TTC549 (cell line): ENCODE measurements around the gene SLC12A3.
A peak's percentile ranks its signal among the peaks of the same experiment; 100 is the strongest.
"Not testable (repeated sequence)": the region's sequence is repeated elsewhere in the genome, so short reads cannot be mapped to it uniquely, and the experiment has no call there.

ENCODE experiments used
- FAIRE-seq: peaks from 2 replicates; lab custom pipeline; 2012; peaks lifted over from hg19 to GRCh38; lab: Jason Lieb, UNC

SLC12A3 gene

DNA sequence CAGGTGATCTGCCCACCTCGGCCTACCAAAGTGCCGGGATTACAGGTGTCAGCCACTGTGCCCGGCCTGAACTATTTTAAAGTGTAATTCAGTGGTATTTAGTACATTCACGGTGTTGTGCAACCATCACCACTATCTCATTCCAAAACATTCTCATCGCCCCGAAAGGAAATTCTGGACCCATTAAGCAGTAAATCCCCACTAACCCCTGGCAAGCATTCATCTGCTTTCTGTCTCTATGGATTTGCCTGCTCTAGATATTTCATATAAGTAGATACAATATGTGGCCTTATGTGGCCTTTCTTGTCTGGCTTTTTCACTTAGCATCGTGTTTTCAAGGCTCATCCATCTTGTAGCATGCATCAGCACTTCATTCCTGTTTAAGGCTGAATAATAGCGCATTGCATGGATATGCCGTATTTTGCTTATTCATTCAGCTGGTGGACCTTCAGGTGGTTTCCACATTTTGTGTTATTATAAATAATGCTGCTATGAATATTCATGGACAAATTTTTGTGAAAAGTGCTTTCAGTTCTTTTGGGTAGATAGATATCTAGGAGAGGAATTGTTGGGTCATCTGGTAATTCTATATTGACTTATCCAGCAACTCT lies 58.6 kb downstream of the SLC12A3 start:
- no peak for FAIRE-seq

GRCh38 chr16:56927471-56927870 lies 62.5 kb downstream of the SLC12A3 start:
- FAIRE-seq: no peak

GRCh38 chr16:56929639-56930038 lies 64.6 kb downstream of the SLC12A3 start:
- FAIRE-seq: no peak

GRCh38 chr16:56930486-56931270 lies 65.7 kb downstream of the SLC12A3 start:
- no peak for FAIRE-seq

- no peak for FAIRE-seq
These were observed 66.4 kb downstream of the SLC12A3 start for GRCh38 chr16:56931271-56931891.

- FAIRE-seq: peak; percentile 45
These were observed 67.1 kb downstream of the SLC12A3 start, which contains the start of gene HERPUD1 for GRCh38 chr16:56931892-56932720. Gene HERPUD1, plus strand, starts transcription at chr16:56932142. Its CDS starts 103 bp downstream, at chr16:56932245.

DNA sequence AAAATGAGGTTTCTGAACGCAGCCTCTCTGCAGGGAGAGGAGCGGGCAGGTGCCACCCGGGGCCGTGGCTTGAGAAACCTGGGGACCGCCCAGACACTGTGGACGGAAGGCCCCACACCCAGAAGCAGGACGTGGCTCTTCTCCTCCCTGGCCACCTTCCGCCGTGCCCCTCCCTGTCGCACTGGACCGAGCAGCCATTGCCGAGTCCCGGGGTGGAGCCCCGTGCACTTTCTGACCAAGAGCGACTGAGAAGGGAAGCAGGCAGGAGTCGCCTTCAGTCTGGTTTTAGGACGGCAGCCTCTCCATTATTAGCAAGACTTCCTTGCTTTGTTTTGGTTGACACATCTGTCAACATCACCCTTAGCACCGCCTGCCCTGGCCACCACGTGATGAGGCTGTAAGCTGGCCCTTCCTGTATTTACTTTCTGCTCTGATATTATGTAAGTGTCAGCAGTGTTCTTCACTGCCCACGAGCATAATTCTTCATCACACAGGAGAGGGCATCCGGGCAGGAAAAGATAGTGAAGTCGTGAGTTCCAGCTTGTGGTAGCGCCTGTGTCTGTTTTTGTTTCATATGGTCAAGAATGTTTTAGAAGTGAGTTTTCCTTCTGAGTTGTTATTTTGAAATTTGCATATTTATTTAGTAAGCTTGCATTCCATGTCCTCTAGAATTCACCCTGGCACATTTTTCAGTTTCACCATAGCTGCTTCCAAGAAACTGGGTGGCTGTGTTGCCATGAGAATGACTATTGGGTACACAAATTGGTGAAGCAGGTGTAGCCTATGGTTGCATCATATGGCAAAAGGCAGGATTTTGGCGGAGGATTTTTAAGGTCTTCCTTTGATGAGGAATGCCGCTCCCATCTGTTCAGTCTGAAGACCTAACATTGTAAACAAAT lies 68.0 kb downstream of the SLC12A3 start:
- no peak for FAIRE-seq

GRCh38 chr16:56933828-56934598 lies 69.0 kb downstream of the SLC12A3 start:
- no peak for FAIRE-seq

- FAIRE-seq: not testable (repeated sequence)
These were observed 69.7 kb downstream of the SLC12A3 start for GRCh38 chr16:56934599-56935145.

- no peak for FAIRE-seq
These were observed 70.2 kb downstream of the SLC12A3 start for GRCh38 chr16:56935201-56935600.

- no peak for FAIRE-seq
These were observed 71.5 kb downstream of the SLC12A3 start for GRCh38 chr16:56936491-56936890.

- no peak for FAIRE-seq
These were observed 71.9 kb downstream of the SLC12A3 start for GRCh38 chr16:56936950-56937349.

GRCh38 chr16:56938664-56939513 lies 73.9 kb downstream of the SLC12A3 start:
- FAIRE-seq: no peak

GRCh38 chr16:56939801-56940200 lies 74.8 kb downstream of the SLC12A3 start:
- no peak for FAIRE-seq

DNA sequence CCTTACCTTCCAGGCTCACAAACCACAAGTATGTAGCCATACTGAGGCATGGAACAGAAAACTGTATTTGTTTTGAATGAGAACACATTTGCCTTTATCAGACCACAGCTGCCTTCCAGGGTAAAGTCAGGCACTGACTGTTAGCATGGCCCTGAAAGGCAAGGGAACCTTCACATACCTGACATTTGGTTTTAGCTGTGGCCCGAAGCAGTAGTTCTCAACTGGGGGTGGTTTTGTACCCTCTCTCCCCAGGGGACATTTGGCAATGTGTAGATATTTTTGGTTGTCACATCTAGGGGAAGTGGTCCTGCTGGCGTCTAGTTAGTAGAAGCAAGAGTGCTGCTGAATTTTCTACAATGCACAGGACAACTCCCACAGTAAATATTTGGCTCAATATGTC lies 76.1 kb downstream of the SLC12A3 start:
- no peak for FAIRE-seq

GRCh38 chr16:56941856-56942331 lies 76.9 kb downstream of the SLC12A3 start:
- no peak for FAIRE-seq

GRCh38 chr16:56943761-56944375 lies 78.9 kb downstream of the SLC12A3 start:
- FAIRE-seq: no peak

DNA sequence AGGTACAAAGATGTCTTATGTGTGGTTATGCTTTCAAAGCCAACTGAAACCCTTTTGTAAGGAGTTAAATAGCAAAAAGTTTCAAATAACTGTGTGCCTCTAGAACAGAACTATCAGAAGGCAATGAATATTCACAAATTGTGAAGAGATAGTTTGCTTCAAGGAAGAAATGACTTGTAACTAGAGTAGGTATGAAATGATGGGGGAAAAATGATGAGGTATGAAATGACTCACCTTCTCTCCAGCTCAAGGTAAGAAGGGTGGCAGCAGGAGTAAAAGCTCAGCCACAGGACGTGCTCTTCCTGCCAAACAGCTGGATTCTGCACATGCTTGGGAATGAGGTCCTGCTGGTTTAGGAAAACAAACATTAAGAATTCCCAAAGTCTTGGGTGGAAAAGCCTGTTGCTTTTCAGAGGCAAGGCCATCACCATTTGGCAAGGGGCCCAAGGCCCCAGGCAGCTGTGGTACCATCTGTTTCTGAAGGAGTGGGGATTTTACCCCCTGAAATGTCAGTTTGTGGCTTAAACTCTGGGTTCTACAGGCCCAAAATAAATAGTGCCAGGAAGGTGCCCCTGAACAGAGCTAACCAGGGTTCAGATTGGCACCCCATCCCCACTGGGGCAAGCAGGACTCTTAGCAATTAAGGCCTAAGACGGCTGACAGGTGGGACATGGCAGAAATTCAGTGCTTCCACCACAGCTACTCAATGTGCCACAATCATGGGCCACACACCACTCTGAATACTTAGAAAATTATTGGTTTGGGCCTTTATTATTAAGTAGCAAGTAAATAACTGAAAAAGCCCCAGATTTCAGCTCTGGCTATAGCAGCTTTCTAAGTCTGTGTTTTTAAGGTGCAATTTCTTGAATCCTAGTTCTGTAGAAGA lies 80.2 kb downstream of the SLC12A3 start:
- no peak for FAIRE-seq
